ENCODE results near the gene MS4A10. TPM values are rescaled to one million over a fixed set of nuclear protein-coding genes. Genes with fewer than 3 reads are reported as not detected.
"Not testable (repeated sequence)": the region's sequence is repeated elsewhere in the genome, so short reads cannot be mapped to it uniquely, and the experiment has no call there.

Gene MS4A10
- total RNA-seq, 2 experiments from 2014 or later = not detected

GRCh38 chr11:60756307-60757032 is 28.7 kb upstream of the MS4A10 start, which contains the start of gene MS4A15:
MS4A15 (plus strand) TSS chr11:60756867; CDS start chr11:60763734, 6,867 bp downstream.
- ATAC-seq (no peak), DNase-seq (no peak)
- ChIA-PET CTCF (interaction anchor here (0.8 kb wide), 1 partner anchor 10 kb away, joined by 3 read pairs; no protein-coding TSS in a partner anchor), POLR2A (no interaction called here)
- Mint-ChIP-seq H3K36me3 (ENCODE audit: low read depth) (no peaks in the 10 kb centered on the region), H3K9me3 (ENCODE audit: low read depth) (no peaks in the 10 kb centered on the region), H3K27ac (no peak within 1 kb of the TSS), H3K4me3 (no peak within 1 kb of the TSS), H3K27me3 (peaks cover 24% of the 10 kb centered on the region), H3K4me1 (no peaks in the 10 kb centered on the region)
- intact Hi-C loops (cut with DNase I, micrococcal nuclease) = no loop called here

- intact Hi-C loops (cut with DNase I, micrococcal nuclease) = no loop called here
- H3K9me3 Mint-ChIP-seq (ENCODE audit: low read depth) = no peaks in the 10 kb centered on the region
- ChIA-PET CTCF (no interaction called here), POLR2A (no interaction called here)
- H3K36me3 Mint-ChIP-seq (ENCODE audit: low read depth) = no peaks in the 10 kb centered on the region
- peaks cover 19% of the 10 kb centered on the region for H3K27me3 Mint-ChIP-seq
- H3K4me3 Mint-ChIP-seq = no peak overlapping the region
- no peak for ATAC-seq
- no peak overlapping the region for H3K27ac Mint-ChIP-seq
- no peaks in the 10 kb centered on the region for H3K4me1 Mint-ChIP-seq
- DNase-seq = no peak
These were observed 27.8 kb upstream of the MS4A10 start for GRCh38 chr11:60757231-60757800.

DNA sequence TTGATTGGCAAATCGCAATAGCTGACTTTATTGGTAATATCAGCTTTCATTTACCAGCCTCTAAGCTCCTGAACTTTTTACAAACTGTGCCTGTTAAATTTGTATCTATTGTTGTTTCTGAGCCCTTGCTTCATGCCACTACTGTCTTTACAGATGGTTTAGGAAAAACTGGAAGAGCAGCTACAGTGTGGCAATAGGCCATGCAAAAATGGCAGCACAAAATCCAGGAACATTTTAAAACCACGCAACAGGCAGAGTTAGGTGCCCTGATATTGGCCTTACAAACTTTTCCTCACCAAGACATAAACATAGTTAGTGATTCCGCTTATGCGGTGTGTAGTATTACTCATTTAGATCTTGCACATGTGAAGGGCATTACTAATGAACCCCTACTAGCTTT is 26.5 kb upstream of the MS4A10 start:
- ATAC-seq; H3K4me1 Mint-ChIP-seq; POLR2A ChIA-PET; DNase-seq; H3K4me3 Mint-ChIP-seq; H3K9me3 Mint-ChIP-seq (ENCODE audit: low read depth); H3K36me3 Mint-ChIP-seq (ENCODE audit: low read depth); H3K27ac Mint-ChIP-seq; intact Hi-C loops (cut with DNase I, micrococcal nuclease): not testable (repeated sequence)
- peaks cover 17% of the 10 kb centered on the region for H3K27me3 Mint-ChIP-seq
- CTCF ChIA-PET = interaction anchor here (0.8 to 1.3 kb wide), 2 partner anchors 9 to 57 kb away, joined by 3 to 6 read pairs; no protein-coding TSS in a partner anchor

- H3K9me3 Mint-ChIP-seq (ENCODE audit: low read depth); ATAC-seq; H3K4me3 Mint-ChIP-seq; POLR2A ChIA-PET; DNase-seq; H3K27ac Mint-ChIP-seq; H3K4me1 Mint-ChIP-seq; intact Hi-C loops (cut with DNase I, micrococcal nuclease); H3K36me3 Mint-ChIP-seq (ENCODE audit: low read depth): not testable (repeated sequence)
- CTCF ChIA-PET = interaction anchor here (0.7 to 8.6 kb wide), 2 partner anchors 18 to 63 kb away, joined by 3 to 105 read pairs; no protein-coding TSS in a partner anchor
- peaks cover 22% of the 10 kb centered on the region for H3K27me3 Mint-ChIP-seq
These were observed 25.5 kb upstream of the MS4A10 start for GRCh38 chr11:60759438-60760225.

DNA sequence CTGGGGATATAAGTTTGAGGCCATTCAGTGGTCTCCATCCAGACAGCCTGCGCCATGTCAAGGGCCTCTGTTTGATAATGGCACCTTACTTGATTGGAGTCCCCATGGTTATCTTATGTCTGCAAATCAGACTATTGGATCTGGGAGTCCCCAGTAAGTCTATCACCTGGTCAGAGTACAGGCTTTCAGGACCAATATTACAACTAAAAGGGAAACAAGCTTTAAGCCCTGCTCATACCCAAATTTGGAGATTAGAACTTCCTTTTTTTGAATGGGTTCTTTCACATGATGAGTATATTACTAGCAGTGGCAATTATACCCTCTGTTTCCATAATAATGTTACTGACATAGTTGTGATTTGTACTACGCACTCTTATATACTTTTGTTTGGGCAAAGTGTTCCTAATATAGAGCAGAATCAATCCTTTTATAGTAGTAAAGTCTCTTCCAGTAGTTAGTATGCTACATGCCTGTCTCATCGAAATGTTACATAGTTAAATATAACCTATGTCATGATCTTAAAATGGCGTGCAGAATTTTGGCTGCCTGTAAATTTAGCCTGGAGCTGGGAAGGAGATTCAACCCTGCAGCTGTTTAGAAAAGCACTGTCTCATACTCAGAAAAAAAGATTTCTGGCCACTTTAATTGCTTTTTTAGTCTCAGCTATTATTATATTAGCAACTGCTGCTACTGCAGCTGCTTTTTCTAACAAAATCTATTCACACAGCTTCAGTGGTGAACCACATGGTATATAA is 23.5 kb upstream of the MS4A10 start:
- no peak for DNase-seq
- Mint-ChIP-seq H3K27me3 (peaks cover 28% of the 10 kb centered on the region), H3K4me1 (peaks cover 8% of the 10 kb centered on the region), H3K4me3 (no peak overlapping the region), H3K36me3 (ENCODE audit: low read depth) (no peaks in the 10 kb centered on the region), H3K9me3 (ENCODE audit: low read depth) (no peaks in the 10 kb centered on the region), H3K27ac (no peak overlapping the region)
- no peak for ATAC-seq
- POLR2A ChIA-PET = no interaction called here
- CTCF ChIA-PET = interaction anchor here (0.6 to 8.6 kb wide), 10 partner anchors 8 to 427 kb away, joined by 3 to 105 read pairs (median 4); no protein-coding TSS in a partner anchor
- intact Hi-C loops (cut with DNase I, micrococcal nuclease) = no loop called here

DNA sequence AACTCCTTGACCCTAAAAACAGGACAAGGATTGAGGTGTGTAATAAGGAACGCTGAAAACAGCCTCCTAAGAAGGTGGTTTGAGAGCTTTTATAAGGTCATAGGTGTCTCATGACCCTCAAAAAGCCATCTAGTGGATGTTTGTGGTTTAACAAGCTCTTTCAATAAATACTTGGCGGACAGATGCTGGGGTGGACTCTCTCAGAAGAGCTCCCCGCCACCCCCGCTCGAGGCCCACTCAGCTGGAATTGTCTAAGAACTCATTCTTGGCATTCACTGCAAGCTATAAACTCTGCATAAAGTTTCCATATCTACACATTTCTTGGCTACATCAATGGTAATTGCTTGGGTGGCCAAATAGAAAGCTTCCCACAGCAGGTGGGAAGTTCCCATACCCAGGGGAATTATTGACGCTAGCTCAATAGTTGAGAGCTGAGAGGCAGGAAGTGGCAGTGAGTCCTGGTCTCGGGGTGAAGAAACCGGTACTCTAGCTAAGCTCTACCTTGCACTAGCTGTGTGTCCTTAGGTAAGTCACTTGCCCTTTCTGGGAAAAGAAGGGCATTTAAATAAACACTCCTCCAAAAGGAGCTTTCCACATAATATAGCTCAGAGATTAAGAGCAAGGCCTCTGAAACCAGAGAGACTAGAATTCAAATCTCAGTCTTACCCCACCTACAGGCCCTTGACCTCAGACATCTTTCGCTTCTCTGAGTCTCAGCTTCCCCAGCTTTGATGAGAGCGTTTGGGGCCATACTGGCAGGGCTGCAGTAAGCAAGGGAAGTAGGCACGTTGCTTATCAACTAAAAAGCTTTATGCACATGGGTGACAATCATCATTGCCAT is 22.1 kb upstream of the MS4A10 start:
- ATAC-seq = peak; percentile 45
- no peaks in the 10 kb centered on the region for H3K36me3 Mint-ChIP-seq (ENCODE audit: low read depth)
- intact Hi-C loops (cut with DNase I, micrococcal nuclease) = no loop called here

GRCh38 chr11:60763692-60764369 is 21.3 kb upstream of the MS4A10 start:
- ATAC-seq = no peak
- H3K9me3 Mint-ChIP-seq (ENCODE audit: low read depth) = no peaks in the 10 kb centered on the region

More for the DNA sequence above, 22.1 kb upstream of the MS4A10 start:
- peaks cover 29% of the 10 kb centered on the region for H3K27me3 Mint-ChIP-seq
- ChIA-PET POLR2A (no interaction called here), CTCF (interaction anchor here (0.7 to 8.6 kb wide), 14 partner anchors 8 to 491 kb away, joined by 3 to 105 read pairs (median 4); partner anchors contain the start of gene MS4A10)
- H3K9me3 Mint-ChIP-seq (ENCODE audit: low read depth) = no peaks in the 10 kb centered on the region
- DNase-seq = no peak
- no peak overlapping the region for H3K27ac Mint-ChIP-seq
- no peak overlapping the region for H3K4me3 Mint-ChIP-seq
- H3K4me1 Mint-ChIP-seq = peaks cover 8% of the 10 kb centered on the region

DNA sequence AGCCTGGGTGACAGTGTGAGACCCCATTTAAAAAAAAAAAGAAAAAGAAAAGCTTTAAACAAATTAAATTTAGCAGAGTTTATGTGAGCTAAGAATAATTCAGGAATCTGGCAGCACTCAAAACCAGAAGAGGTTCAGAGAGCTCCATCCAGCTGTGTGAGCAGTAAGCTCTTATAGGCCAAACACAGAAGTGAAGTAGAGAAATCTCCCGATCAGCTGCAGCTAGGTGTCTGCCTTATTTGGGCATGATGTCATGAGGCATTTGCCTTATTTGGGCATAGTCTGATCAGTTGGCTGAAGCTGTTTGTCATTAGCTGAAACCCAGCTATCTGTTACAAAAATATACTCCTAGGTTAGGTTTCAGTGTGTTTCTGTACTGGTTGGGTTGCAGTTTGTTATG is 20.3 kb upstream of the MS4A10 start:
- Mint-ChIP-seq H3K36me3 (ENCODE audit: low read depth) (no peaks in the 10 kb centered on the region), H3K4me3 (no peak overlapping the region), H3K4me1 (peaks cover 8% of the 10 kb centered on the region), H3K9me3 (ENCODE audit: low read depth) (no peaks in the 10 kb centered on the region), H3K27me3 (peaks cover 22% of the 10 kb centered on the region), H3K27ac (no peak overlapping the region)
- DNase-seq (no peak), ATAC-seq (no peak)
- intact Hi-C loops (cut with DNase I, micrococcal nuclease) = no loop called here
- CTCF ChIA-PET = interaction anchor here (0.7 to 8.6 kb wide), 8 partner anchors 11 to 437 kb away, joined by 3 to 105 read pairs (median 4); no protein-coding TSS in a partner anchor
- POLR2A ChIA-PET = no interaction called here

More at GRCh38 chr11:60763692-60764369, 21.3 kb upstream of the MS4A10 start:
- Mint-ChIP-seq H3K4me1 (peaks cover 8% of the 10 kb centered on the region), H3K27me3 (peaks cover 27% of the 10 kb centered on the region), H3K27ac (no peak overlapping the region), H3K4me3 (no peak overlapping the region), H3K36me3 (ENCODE audit: low read depth) (no peaks in the 10 kb centered on the region)
- ChIA-PET POLR2A (no interaction called here), CTCF (interaction anchor here (0.5 to 8.6 kb wide), 13 partner anchors 10 to 803 kb away, joined by 3 to 105 read pairs (median 4); no protein-coding TSS in a partner anchor)
- intact Hi-C loops (cut with DNase I, micrococcal nuclease) = no loop called here
- no peak for DNase-seq

- POLR2A ChIA-PET = no interaction called here
- H3K27ac Mint-ChIP-seq = no peak overlapping the region
- H3K9me3 Mint-ChIP-seq (ENCODE audit: low read depth) = no peaks in the 10 kb centered on the region
- CTCF ChIA-PET = interaction anchor here (0.7 to 8.6 kb wide), 6 partner anchors 11 to 437 kb away, joined by 3 to 105 read pairs (median 4); no protein-coding TSS in a partner anchor
- intact Hi-C loops (cut with DNase I, micrococcal nuclease) = no loop called here
- peaks cover 8% of the 10 kb centered on the region for H3K4me1 Mint-ChIP-seq
- DNase-seq = no peak
- H3K36me3 Mint-ChIP-seq (ENCODE audit: low read depth) = no peaks in the 10 kb centered on the region
- no peak for ATAC-seq
- H3K27me3 Mint-ChIP-seq = peaks cover 17% of the 10 kb centered on the region
- no peak overlapping the region for H3K4me3 Mint-ChIP-seq
These were observed 19.8 kb upstream of the MS4A10 start for GRCh38 chr11:60765355-60765754.

GRCh38 chr11:60766547-60766946 is 18.6 kb upstream of the MS4A10 start:
- H3K27ac Mint-ChIP-seq = no peak overlapping the region
- H3K36me3 Mint-ChIP-seq (ENCODE audit: low read depth) = no peaks in the 10 kb centered on the region
- H3K27me3 Mint-ChIP-seq = peaks cover 15% of the 10 kb centered on the region
- H3K4me3 Mint-ChIP-seq = no peak overlapping the region
- DNase-seq (no peak), ATAC-seq (no peak)
- H3K9me3 Mint-ChIP-seq (ENCODE audit: low read depth) = no peaks in the 10 kb centered on the region
- ChIA-PET CTCF (interaction anchor here (1.0 to 8.6 kb wide), 3 partner anchors 8 to 43 kb away, joined by 3 to 105 read pairs (median 6); no protein-coding TSS in a partner anchor), POLR2A (no interaction called here)
- peaks cover 8% of the 10 kb centered on the region for H3K4me1 Mint-ChIP-seq
- intact Hi-C loops (cut with DNase I, micrococcal nuclease) = no loop called here

Measured in activated CD4-positive, alpha-beta T cell treated with anti-CD3 and anti-CD28 coated beads for 36 hours (primary cell).